Testis (tissue), 2 donors: ENCODE data around the gene GYPC.

Experiments
- CTCF ChIP-seq, 3 experiments: fragments of 450-650 bp in 2 of 3; fragments of 200-600 bp in 1 of 3; sonication (generic) in 1 of 3; IDR thresholded peaks; one replicate each; pipeline ENCODE4 v1.5.1; 2016 to 2019; ENCODE audit warnings: antibody characterized with exemption in 3 of 3, mild to moderate bottlenecking in 2 of 3, moderate library complexity in 1 of 3
- POLR2A ChIP-seq: fragments of 450-650 bp; IDR thresholded peaks from one replicate; pipeline ENCODE4 v1.6.1; 2017; ENCODE audit warnings: antibody characterized with exemption, mild to moderate bottlenecking, moderate library complexity

GRCh38 chr2:126623000-126623399 is 33.0 kb upstream of the GYPC start:
- TF ChIP-seq POLR2A (no peak), CTCF (IDR thresholded peaks at IDR 0.05) (no peak)
